ENCODE results near the gene FADS6. TPM values are rescaled to one million over a fixed set of nuclear protein-coding genes. Genes with fewer than 3 reads are reported as not detected.

The FADS6 gene
- total RNA-seq, 4 donors from 2014 or later, result not detected

DNA sequence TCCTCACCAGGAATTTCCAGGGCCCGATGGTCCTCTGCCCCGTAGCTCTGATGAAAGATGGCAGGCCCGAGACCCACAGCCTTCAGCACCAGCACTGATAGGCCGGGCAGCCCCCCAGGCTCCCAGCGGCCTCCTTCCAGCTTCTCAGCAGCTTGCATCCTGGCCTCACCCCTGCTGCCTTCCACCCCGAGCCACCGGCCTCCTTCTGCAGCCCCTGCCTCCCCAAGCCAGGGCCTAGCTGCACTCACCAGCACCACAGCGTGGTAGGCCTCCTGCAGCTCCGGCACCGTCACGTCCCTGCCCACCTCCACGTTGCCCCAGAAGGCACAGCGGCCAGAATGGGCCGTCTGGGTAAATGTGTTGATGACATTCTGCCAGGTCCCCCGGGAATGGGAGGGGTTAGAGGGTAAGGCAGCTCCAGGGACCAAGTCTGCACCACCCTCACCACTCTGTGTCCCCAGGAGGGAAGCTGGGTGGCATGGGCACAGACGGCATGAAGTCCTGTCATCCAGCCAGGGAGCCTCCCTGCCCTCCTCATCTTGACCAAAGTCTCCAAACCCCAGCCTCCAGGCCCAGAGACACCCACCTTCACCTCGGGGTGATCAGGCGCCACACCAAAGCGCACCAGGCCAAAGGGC lies 27.1 kb downstream of the FADS6 start:
- no peak for TF ChIP-seq POLR2A (IDR thresholded peaks at IDR 0.05)
- TF ChIP-seq, protein P1, sequence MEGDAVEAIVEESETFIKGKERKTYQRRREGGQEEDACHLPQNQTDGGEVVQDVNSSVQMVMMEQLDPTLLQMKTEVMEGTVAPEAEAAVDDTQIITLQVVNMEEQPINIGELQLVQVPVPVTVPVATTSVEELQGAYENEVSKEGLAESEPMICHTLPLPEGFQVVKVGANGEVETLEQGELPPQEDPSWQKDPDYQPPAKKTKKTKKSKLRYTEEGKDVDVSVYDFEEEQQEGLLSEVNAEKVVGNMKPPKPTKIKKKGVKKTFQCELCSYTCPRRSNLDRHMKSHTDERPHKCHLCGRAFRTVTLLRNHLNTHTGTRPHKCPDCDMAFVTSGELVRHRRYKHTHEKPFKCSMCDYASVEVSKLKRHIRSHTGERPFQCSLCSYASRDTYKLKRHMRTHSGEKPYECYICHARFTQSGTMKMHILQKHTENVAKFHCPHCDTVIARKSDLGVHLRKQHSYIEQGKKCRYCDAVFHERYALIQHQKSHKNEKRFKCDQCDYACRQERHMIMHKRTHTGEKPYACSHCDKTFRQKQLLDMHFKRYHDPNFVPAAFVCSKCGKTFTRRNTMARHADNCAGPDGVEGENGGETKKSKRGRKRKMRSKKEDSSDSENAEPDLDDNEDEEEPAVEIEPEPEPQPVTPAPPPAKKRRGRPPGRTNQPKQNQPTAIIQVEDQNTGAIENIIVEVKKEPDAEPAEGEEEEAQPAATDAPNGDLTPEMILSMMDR (IDR thresholded peaks at IDR 0.05 in 4 of 5, conservative IDR thresholded peaks at IDR 0.05 in 1 of 5), result no peak
- in situ Hi-C loops (cut with MboI; ENCODE audit: low sequenced_read_pairs in 4 of 4), result loop anchor here (5.0 to 25.0 kb wide), 4 partner anchors 72 to 479 kb away; partner anchors contain the start of gene NHERF1 (in 2 of the 4)
- ATAC-seq, result no peak

DNA sequence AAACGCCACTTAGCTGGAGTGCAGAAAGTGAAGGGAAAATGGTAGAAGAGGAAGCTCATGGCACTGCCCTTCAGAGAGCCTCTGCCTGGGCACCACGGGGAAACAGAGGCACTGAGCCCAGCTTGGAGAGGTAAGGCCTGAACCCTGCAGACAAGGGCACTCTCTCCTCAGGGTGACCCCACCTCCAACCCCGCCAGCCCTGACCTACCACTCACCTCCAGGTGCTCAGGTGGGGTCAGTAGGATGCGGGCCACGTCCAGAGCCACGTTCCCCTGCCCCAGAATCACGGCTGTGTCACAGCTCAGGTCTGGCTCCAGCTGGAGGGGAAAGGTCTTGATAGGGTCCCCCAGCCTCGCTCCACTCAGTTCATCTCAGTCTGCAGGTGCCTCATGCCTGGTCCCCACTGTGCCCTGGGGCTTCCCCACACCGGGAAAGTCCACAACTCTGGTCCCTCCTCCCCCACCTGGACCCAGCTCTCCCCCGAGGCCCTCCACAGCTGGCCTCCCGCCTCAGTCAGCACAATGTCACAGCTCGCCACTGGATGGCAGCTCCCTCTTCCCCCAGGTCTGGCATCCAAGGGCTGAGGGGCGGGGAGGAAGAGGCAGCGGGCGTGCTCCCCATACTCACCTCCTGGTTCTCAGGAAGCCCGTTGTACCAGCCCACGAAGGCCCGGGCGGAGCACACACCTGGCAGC lies 27.8 kb downstream of the FADS6 start:
- peaks cover 6 to 13% (median 12%) of the 10 kb centered on the region in 3 donors for H3K27me3 ChIP-seq
- intact Hi-C loops (cut with DNase I; ENCODE audit: low total_unique reads), result loop anchor here (1.0 to 2.0 kb wide), 3 partner anchors 23 to 121 kb away; no protein-coding TSS in a partner anchor
- no peaks in the 10 kb centered on the region for H3K36me3 ChIP-seq
- no peak for DNase-seq
- no peaks in the 10 kb centered on the region for H3K9me3 ChIP-seq
- no peak overlapping the region for H3K27ac ChIP-seq
- H3K4me3 ChIP-seq, result no peak overlapping the region
- in situ Hi-C loops (cut with MboI; ENCODE audit: low sequenced_read_pairs in 4 of 4), result loop anchor here (5.0 to 25.0 kb wide), 4 partner anchors 71 to 478 kb away; partner anchors contain the start of gene NHERF1 (in 2 of the 4)
- no peak for ATAC-seq
- TF ChIP-seq, protein P1 (IDR thresholded peaks at IDR 0.05 in 4 of 5, conservative IDR thresholded peaks at IDR 0.05 in 1 of 5), result no peak
- TF ChIP-seq POLR2A (IDR thresholded peaks at IDR 0.05), result no peak
- H3K4me1 ChIP-seq, result peaks cover 0 to 13% of the 10 kb centered on the region in 2 donors

More for the DNA sequence above, 27.1 kb downstream of the FADS6 start:
- Histone ChIP-seq H3K27ac (no peak overlapping the region), H3K27me3 (peaks cover 0 to 6% (median 6%) of the 10 kb centered on the region in 3 donors), H3K36me3 (no peaks in the 10 kb centered on the region), H3K4me1 (peaks cover 0 to 8% of the 10 kb centered on the region in 2 donors), H3K4me3 (no peak overlapping the region), H3K9me3 (no peaks in the 10 kb centered on the region)
- intact Hi-C loops (cut with DNase I; ENCODE audit: low total_unique reads), result no loop called here
- DNase-seq, result no peak

DNA sequence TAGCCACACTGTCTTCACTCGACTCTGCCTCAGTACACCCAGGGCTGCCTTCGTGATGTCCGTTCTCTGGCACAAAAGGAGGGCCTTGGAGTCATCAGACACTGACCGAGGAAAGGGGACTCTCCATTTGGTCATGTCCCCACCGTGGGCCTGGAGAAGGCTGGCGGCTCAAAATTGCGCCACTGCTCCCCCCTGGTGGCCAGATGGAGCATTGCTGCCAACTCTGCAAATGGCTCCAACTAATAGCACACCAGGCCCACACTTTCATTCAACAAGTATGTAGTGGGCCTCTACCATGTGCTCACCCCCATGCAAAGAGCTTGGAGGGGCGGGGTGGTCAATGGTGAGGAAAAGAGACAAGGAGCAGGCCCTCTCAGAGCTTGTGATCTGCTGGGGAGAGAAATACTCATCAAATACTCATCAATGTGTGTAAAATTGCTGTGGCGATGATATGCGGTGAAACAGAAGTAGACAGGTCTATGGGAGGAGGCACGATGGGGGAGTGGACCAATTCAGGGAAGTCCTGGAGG lies 28.5 kb downstream of the FADS6 start:
- no peak overlapping the region for H3K4me3 ChIP-seq
- H3K27ac ChIP-seq, result no peak overlapping the region
- in situ Hi-C loops (cut with MboI; ENCODE audit: low sequenced_read_pairs in 4 of 4), result loop anchor here (5.0 to 25.0 kb wide), 4 partner anchors 70 to 478 kb away; partner anchors contain the start of gene NHERF1 (in 2 of the 4)
- peak; percentile 69 to 71 for ATAC-seq
- H3K9me3 ChIP-seq, result no peaks in the 10 kb centered on the region
- H3K27me3 ChIP-seq, result peaks cover 13 to 20% (median 20%) of the 10 kb centered on the region in 3 donors
- peak; percentile 37 to 67 for DNase-seq
- H3K4me1 ChIP-seq, result peaks cover 0 to 20% of the 10 kb centered on the region in 2 donors
- H3K36me3 ChIP-seq, result no peaks in the 10 kb centered on the region
- intact Hi-C loops (cut with DNase I; ENCODE audit: low total_unique reads), result loop anchor here (1.0 to 2.0 kb wide), 3 partner anchors 22 to 121 kb away; no protein-coding TSS in a partner anchor
- TF ChIP-seq POLR2A (IDR thresholded peaks at IDR 0.05), result no peak
- TF ChIP-seq, protein P1 (IDR thresholded peaks at IDR 0.05 in 4 of 5, conservative IDR thresholded peaks at IDR 0.05 in 1 of 5), result peak; percentile 90 to 96 (median 93)

DNA sequence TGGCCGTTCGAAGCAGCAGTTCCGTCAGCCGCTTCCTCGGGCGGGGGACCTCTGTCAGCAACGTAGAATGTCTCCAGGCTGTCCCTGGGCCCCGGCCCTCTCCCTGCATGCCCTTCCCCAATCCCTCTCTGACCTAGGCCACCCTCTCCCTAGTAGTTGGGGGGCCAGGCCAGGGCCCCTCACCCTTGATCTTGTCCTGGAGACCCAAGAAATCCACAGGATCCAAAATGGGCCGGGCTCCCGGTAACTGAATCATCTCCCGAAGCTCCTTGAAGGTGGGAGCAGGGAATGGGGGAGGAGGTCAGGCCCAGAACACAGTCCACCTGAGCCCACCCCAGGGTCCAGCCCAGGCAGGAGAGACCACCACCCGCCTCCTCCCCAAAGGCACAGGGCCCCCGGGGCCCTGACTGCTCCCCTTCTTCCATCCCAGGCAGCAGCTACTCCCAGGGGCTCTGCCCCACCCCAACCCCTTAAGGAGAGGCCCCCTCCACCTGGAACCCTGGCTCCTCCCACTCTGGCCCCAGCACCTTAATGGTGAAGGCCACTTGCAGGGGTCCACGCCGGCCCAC lies 29.1 kb downstream of the FADS6 start:
- Histone ChIP-seq H3K4me3 (no peak overlapping the region), H3K27ac (no peak overlapping the region), H3K27me3 (peaks cover 17 to 24% (median 24%) of the 10 kb centered on the region in 3 donors), H3K36me3 (no peaks in the 10 kb centered on the region), H3K9me3 (no peaks in the 10 kb centered on the region), H3K4me1 (peaks cover 0 to 22% of the 10 kb centered on the region in 2 donors)
- TF ChIP-seq, protein P1 (IDR thresholded peaks at IDR 0.05 in 4 of 5, conservative IDR thresholded peaks at IDR 0.05 in 1 of 5), result no peak
- no peak for TF ChIP-seq POLR2A (IDR thresholded peaks at IDR 0.05)
- ATAC-seq (no peak), DNase-seq (no peak)
- in situ Hi-C loops (cut with MboI; ENCODE audit: low sequenced_read_pairs in 4 of 4) (loop anchor here in 3 of 4 donors (10.0 to 25.0 kb wide), 3 partner anchors 70 to 477 kb away; partner anchors contain the start of gene NHERF1 (in 2 of the 3)), intact Hi-C loops (cut with DNase I; ENCODE audit: low total_unique reads) (loop anchor here (2.0 kb wide), 1 partner anchor 22 kb away; no protein-coding TSS in a partner anchor)

Measured in gastrocnemius medialis (tissue), 4 donors.